ENCODE results near the gene INPP4B. TPM values are rescaled to one million over a fixed set of nuclear protein-coding genes. Genes with fewer than 3 reads are reported as not detected.

Gene INPP4B
- total RNA-seq, 1 experiment from 2014 or later: 53.7 TPM

DNA sequence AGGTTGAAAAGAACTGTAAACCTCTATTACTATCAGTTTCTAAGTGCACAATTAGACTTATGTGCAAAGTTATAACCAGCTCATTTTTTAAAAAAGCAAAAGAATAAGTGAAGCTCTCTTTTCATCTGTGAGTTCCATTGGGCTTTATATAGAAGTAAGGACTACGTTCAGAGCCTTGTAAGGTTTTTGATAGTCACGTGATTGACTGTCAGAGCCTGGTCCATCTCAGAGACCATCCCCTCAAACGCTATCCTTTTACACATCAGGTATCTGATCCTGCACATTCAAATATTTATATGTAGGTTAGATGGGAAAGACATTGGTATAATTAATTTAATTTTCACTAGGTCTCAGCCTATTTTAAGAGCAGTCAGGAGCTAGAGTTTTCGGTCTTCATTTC lies 279.3 kb downstream of the INPP4B start:
- CTCF ChIA-PET: no interaction called here
- intact Hi-C loops (cut with micrococcal nuclease; ENCODE audit: unreplicated experiment): no loop called here

DNA sequence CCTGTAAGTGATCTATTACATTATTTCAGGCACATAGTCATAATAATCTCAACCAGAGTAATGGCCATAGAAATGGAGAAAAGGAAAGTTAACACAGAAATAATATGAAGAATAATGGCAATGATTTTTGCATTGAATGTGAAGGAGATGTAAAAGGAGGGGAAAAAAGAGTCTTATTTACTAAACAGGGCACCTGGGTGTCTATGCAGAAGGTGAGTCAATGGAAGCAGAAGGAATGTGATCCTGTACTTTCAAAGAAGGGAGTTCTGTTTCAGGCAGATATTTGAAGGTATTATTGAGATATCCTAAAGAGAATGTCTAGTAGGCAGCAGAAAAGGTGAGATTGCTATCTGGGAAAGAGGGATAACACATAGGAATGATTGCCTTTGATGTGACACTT lies 279.9 kb downstream of the INPP4B start:
- H3K27ac ChIP-seq: no peak overlapping the region
- DNase-seq: no peak
- no TSS peak for BruUV-seq (replicated peaks)
- intact Hi-C loops (cut with micrococcal nuclease; ENCODE audit: unreplicated experiment): no loop called here
- no peak overlapping the region for H3K4me3 ChIP-seq
- ChIA-PET POLR2A (ENCODE audit: unreplicated experiment) (no interaction called here), CTCF (no interaction called here)
- no peak overlapping the region for H2AFZ ChIP-seq
- H3F3A ChIP-seq (ENCODE audit: insufficient read depth, low read depth): no peaks in the 10 kb centered on the region
- no peaks in the 10 kb centered on the region for H3K9me3 ChIP-seq (ENCODE audit: insufficient read depth, low read depth)
- no peaks in the 10 kb centered on the region; the same call in 1 of the 2 replicates for H3K36me3 ChIP-seq (ENCODE audit: low read depth)
- H3K27me3 ChIP-seq (ENCODE audit: insufficient read depth, low read depth): no peaks in the 10 kb centered on the region
- H3K79me2 ChIP-seq (ENCODE audit: low read depth): no peaks in the 10 kb centered on the region
- H3K9me2 ChIP-seq (ENCODE audit: insufficient read depth): no peaks in the 10 kb centered on the region
- no peak overlapping the region for H3K4me2 ChIP-seq
- no peaks in the 10 kb centered on the region for H4K20me1 ChIP-seq (ENCODE audit: insufficient read depth)
- no peak for TF ChIP-seq EZH2 (IDR thresholded peaks at IDR 0.05; ENCODE audit: low read depth)
- TF ChIP-seq, protein P1, sequence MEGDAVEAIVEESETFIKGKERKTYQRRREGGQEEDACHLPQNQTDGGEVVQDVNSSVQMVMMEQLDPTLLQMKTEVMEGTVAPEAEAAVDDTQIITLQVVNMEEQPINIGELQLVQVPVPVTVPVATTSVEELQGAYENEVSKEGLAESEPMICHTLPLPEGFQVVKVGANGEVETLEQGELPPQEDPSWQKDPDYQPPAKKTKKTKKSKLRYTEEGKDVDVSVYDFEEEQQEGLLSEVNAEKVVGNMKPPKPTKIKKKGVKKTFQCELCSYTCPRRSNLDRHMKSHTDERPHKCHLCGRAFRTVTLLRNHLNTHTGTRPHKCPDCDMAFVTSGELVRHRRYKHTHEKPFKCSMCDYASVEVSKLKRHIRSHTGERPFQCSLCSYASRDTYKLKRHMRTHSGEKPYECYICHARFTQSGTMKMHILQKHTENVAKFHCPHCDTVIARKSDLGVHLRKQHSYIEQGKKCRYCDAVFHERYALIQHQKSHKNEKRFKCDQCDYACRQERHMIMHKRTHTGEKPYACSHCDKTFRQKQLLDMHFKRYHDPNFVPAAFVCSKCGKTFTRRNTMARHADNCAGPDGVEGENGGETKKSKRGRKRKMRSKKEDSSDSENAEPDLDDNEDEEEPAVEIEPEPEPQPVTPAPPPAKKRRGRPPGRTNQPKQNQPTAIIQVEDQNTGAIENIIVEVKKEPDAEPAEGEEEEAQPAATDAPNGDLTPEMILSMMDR (conservative IDR thresholded peaks at IDR 0.05): no peak
- H3K4me1 ChIP-seq (replicated peaks; ENCODE audit: insufficient read depth): no peaks in the 10 kb centered on the region

More for the DNA sequence above, 279.3 kb downstream of the INPP4B start:
- H2AFZ ChIP-seq: no peak overlapping the region
- H3K9me2 ChIP-seq (ENCODE audit: insufficient read depth): no peaks in the 10 kb centered on the region
- H3K4me1 ChIP-seq (replicated peaks; ENCODE audit: insufficient read depth): no peaks in the 10 kb centered on the region
- no peaks in the 10 kb centered on the region for H3F3A ChIP-seq (ENCODE audit: insufficient read depth, low read depth)
- H3K79me2 ChIP-seq (ENCODE audit: low read depth): no peaks in the 10 kb centered on the region
- H3K4me2 ChIP-seq: no peak overlapping the region
- H3K4me3 ChIP-seq: no peak overlapping the region
- no TSS peak for BruUV-seq (replicated peaks)
- H3K27ac ChIP-seq: no peak overlapping the region
- DNase-seq: no peak
- H3K36me3 ChIP-seq (ENCODE audit: low read depth): no peaks in the 10 kb centered on the region; the same call in 1 of the 2 replicates
- TF ChIP-seq, protein P1 (conservative IDR thresholded peaks at IDR 0.05): no peak
- TF ChIP-seq EZH2 (IDR thresholded peaks at IDR 0.05; ENCODE audit: low read depth): no peak
- H3K9me3 ChIP-seq (ENCODE audit: insufficient read depth, low read depth): no peaks in the 10 kb centered on the region
- POLR2A ChIA-PET (ENCODE audit: unreplicated experiment): no interaction called here
- H3K27me3 ChIP-seq (ENCODE audit: insufficient read depth, low read depth): no peaks in the 10 kb centered on the region
- no peaks in the 10 kb centered on the region for H4K20me1 ChIP-seq (ENCODE audit: insufficient read depth)

DNA sequence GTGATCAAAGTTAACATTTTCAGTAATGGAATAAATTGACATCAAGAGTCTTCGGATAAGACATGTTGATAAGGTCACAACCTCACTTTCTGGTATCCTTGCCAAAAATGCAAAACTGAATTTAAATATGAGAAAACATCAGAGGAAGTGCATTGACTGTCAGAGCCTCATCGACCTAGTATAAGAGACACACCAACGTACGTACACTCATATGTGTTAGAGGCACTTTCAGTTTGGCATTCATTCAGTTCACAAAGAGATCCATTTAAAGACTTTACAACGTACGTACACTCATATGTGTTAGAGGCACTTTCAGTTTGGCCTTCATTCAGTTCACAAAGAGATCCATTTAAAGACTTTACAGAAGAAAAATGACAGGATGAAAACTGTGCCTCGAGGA lies 280.3 kb downstream of the INPP4B start:
- intact Hi-C loops (cut with micrococcal nuclease; ENCODE audit: unreplicated experiment): no loop called here
- H3K4me3 ChIP-seq: no peak overlapping the region
- no peaks in the 10 kb centered on the region; the same call in 1 of the 2 replicates for H3K36me3 ChIP-seq (ENCODE audit: low read depth)
- no peaks in the 10 kb centered on the region for H3F3A ChIP-seq (ENCODE audit: insufficient read depth, low read depth)
- H3K9me2 ChIP-seq (ENCODE audit: insufficient read depth): no peaks in the 10 kb centered on the region
- ChIA-PET POLR2A (ENCODE audit: unreplicated experiment) (no interaction called here), CTCF (no interaction called here)
- no peak overlapping the region for H3K27ac ChIP-seq
- H3K9me3 ChIP-seq (ENCODE audit: insufficient read depth, low read depth): no peaks in the 10 kb centered on the region
- no peaks in the 10 kb centered on the region for H4K20me1 ChIP-seq (ENCODE audit: insufficient read depth)
- TF ChIP-seq, protein P1 (conservative IDR thresholded peaks at IDR 0.05): no peak
- TF ChIP-seq EZH2 (IDR thresholded peaks at IDR 0.05; ENCODE audit: low read depth): no peak
- no peak overlapping the region for H2AFZ ChIP-seq
- no TSS peak for BruUV-seq (replicated peaks)
- no peaks in the 10 kb centered on the region for H3K4me1 ChIP-seq (replicated peaks; ENCODE audit: insufficient read depth)
- no peak overlapping the region for H3K4me2 ChIP-seq
- H3K79me2 ChIP-seq (ENCODE audit: low read depth): no peaks in the 10 kb centered on the region
- DNase-seq: no peak
- no peaks in the 10 kb centered on the region for H3K27me3 ChIP-seq (ENCODE audit: insufficient read depth, low read depth)
